Mononuclear cell (primary cell): ENCODE measurements around the gene WDR7. TPM values are rescaled to one million over a fixed set of nuclear protein-coding genes. Genes with fewer than 3 reads are reported as not detected.

ENCODE experiments used
- H3K27me3 ChIP-seq: 2 replicates; pipeline ENCODE4 v1.6.0; 2011; ENCODE audit warnings: low read length, control low read depth; ENCODE audit not compliant: insufficient read depth
- H3K4me1 ChIP-seq: 2 replicates; pipeline ENCODE4 v1.5.1; 2011; ENCODE audit warnings: mild to moderate bottlenecking, low read length, control low read depth; ENCODE audit not compliant: insufficient read depth
- H3K4me3 ChIP-seq: 2 replicates; pipeline ENCODE4 v1.5.1; 2011; ENCODE audit warnings: mild to moderate bottlenecking, low read length, moderate library complexity
- H3K9me3 ChIP-seq: 2 replicates; pipeline ENCODE4 v1.5.1; 2011; ENCODE audit warnings: low read depth, mild to moderate bottlenecking, control low read depth, low read length
- total RNA-seq: library from RNA; depleted of rRNA; stranded (reverse); fragments of >200 nt; gene quantifications from one replicate; pipeline ENCODE4 v1.2.3, GENCODE V29; 2012

WDR7 gene
- total RNA-seq, 1 donor = 52.7 TPM

DNA sequence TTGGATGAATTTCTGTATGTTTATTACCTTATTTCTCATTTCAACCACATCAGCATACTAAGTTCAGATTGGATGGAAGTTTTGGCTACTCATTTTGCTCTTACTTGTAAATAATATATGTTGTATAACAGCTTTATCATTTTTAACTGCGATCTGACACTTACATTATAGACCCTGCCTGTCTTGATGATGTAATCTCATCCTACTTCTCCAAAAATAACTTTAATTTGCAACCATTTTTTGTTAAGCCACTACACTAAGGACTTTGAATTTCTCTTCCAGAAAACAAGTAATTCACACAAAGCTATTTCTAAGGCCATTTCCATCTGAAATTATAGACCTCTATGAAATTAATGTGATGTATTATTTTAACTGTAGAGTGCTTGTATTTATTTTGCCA, 240.7 kb downstream of the WDR7 start:
- no peaks in the 10 kb centered on the region for H3K4me1 ChIP-seq
- no peaks in the 10 kb centered on the region for H3K27me3 ChIP-seq
- H3K4me3 ChIP-seq = no peak overlapping the region
- no peaks in the 10 kb centered on the region for H3K9me3 ChIP-seq

DNA sequence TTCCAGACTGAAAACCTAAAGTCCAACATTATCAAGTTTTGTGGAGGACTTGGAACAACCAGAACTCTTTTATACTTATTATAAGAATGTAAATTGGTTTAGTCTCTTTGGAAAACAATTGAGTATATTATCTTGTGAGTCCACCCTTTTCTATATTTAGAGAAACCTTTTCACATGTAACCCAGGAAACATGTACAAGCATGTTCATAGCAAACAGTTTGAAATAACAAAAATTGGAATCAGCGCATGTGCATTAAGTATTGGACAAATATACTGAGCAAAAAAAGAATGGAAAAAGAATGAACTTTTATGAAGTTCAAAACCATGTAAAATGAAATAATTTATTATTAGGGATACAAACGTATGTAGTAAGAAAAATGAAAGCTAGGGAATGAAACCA, 246.0 kb downstream of the WDR7 start:
- H3K4me3 ChIP-seq = no peak overlapping the region
- no peaks in the 10 kb centered on the region for H3K27me3 ChIP-seq
- H3K4me1 ChIP-seq = no peaks in the 10 kb centered on the region
- no peaks in the 10 kb centered on the region for H3K9me3 ChIP-seq

DNA sequence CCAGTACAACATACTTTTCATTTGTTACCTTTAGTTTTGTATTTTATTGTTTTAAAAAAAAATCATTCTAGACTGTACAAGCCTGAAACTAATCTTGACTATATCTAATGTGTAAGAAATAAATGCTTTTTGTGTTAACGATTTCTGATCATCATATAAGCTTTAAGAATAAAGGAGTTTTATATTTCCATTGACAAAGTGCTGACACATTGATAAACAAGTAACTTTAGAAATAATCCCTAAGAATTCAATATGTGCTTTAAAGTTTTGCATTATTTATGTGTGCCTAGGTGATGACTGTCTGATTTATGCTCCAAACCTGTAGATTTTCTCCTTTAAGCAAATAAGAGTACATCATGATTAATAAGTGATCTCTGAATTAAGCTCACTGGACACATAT, 248.5 kb downstream of the WDR7 start:
- H3K27me3 ChIP-seq = no peaks in the 10 kb centered on the region
- no peak overlapping the region for H3K4me3 ChIP-seq
- H3K9me3 ChIP-seq = no peaks in the 10 kb centered on the region
- H3K4me1 ChIP-seq = no peaks in the 10 kb centered on the region

DNA sequence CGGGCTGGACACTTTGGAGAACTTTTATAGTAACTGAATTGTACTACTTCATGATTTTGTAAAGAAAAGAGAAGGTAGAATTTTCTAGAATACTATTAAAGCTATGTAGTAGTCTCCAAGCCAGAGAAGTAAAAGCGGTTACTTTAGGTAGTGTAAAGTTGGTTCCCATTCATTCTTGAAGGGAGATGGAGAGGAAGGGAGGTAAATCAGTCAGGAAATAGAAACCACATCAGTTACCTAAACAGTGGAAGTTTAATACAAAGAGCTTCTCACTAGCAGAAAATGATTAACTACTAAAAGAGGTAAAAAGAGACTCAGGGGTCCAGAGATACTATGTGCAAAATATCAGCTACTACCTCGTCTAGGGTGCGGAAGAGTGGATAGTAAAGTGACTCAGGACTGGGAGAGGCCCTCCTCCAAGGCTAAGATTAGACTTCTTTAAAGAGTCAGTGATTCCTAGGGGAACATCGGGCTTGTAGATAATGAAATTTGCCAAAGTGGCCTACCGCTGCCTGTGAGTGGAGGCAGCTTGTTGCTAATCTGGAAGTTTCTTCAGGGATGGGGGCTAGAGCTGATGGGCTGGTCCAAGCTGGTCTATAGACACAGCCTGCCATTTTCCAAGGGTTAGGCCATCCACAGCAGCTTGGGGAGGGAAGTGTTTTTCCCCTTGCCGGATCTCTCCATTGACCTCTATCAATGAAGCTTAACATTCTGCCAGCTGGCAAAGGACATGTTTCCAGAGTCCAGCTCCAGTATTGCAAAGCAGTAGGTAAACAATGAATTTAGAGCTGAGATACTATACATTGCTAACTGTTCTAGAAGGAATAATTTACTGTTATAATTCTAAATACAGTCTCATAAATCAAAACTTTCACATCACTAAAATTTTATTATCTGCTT, 249.3 kb downstream of the WDR7 start:
- Histone ChIP-seq H3K4me3 (no peak overlapping the region), H3K9me3 (no peaks in the 10 kb centered on the region), H3K27me3 (no peaks in the 10 kb centered on the region), H3K4me1 (no peaks in the 10 kb centered on the region)

DNA sequence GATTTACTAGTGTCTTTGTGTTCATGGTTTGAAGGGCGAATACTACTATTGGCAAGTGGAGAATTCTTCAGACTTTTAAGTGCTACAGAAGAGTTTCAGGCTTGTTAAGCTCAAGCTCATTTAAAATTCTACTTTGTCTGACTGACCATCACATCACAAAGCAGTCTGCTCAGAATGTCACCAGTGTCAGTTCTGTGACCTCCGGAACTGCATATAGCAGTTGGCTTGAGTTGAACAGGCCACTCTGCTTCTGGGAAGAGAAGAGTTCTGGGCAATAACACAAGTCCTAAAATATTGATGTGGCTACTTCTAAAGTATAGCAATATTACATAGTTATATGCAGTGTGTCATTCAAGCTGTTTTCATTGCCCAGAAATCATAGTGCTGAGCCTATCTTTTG, 250.8 kb downstream of the WDR7 start:
- Histone ChIP-seq H3K9me3 (no peaks in the 10 kb centered on the region), H3K27me3 (no peaks in the 10 kb centered on the region), H3K4me1 (no peaks in the 10 kb centered on the region), H3K4me3 (no peak overlapping the region)

DNA sequence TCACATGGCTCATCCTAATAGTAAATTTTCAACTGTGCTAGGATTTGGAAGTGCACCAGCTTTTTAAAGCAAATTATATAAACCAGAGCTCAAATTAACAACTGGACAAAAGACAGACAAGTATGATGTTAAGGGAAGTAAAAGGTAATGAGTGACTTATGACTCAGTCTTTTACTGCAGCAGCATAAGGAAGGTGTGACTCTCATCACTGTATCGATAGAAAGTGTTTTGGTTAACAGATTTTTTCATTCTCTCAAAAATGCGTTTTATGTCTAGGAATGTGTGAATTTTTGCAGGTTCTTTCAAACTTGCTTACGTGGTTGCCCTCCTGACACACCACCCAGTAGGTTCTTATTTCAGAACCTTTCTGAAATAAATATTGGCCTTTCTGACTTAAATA, 251.5 kb downstream of the WDR7 start:
- no peak overlapping the region for H3K4me3 ChIP-seq
- H3K4me1 ChIP-seq = no peaks in the 10 kb centered on the region
- H3K27me3 ChIP-seq = no peaks in the 10 kb centered on the region
- no peaks in the 10 kb centered on the region for H3K9me3 ChIP-seq

DNA sequence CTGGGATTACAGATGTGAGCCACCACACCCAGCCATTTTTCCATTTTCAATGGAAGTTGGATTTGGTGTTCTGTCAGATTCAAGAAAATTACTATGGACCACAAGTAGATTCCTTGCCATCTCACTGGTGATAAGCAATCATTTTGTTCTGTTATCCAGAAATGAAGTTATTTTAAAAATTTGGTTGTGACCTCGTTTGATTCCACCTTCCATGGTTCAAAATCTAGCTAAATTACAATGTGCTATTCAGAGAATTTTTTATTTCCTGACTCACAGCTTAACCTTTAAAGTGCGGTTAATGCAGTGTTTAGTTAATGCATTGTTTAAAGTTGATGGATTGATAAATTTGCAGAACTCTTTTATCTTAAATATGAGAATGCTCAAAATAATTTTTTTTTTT, 252.5 kb downstream of the WDR7 start:
- H3K9me3 ChIP-seq = no peaks in the 10 kb centered on the region
- no peaks in the 10 kb centered on the region for H3K4me1 ChIP-seq
- H3K27me3 ChIP-seq = no peaks in the 10 kb centered on the region
- no peak overlapping the region for H3K4me3 ChIP-seq

DNA sequence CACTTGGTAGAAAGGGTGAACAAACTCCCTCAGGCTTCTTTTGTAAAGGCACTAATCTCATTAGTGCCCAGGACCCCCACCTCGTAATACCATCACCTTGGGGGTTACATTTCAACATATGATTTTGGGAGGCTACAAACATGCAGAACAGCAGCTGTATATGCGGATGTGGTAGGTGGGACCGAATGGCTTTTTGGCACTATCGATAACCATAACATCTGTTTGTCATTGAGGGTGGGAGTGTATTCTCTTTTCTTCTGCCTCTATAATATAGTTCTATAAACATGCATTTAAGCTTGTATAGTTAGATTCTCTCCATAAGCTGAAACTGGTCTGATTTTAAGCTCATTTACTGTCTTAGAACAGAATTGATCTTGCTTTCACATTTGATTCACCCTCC, 256.6 kb downstream of the WDR7 start:
- Histone ChIP-seq H3K9me3 (no peaks in the 10 kb centered on the region), H3K27me3 (no peaks in the 10 kb centered on the region), H3K4me1 (no peaks in the 10 kb centered on the region), H3K4me3 (no peak overlapping the region)

DNA sequence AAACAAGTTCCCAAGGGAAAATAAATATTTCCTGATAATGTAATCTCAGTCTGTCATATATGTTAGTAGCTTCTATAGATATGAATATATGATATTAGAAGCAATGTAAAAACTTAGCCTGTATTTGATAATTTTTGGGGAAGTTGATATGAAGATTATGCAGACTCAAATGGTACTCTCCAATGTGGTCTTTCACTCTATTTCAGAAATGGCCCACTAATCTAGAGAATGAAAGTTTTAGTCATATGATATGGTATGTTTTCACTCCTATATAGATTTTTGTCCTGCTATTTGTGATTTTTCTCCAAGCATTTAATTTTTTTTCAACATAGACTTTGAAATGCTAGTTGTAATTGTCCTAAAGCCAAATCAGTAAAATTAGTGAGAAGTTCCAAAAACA, 259.1 kb downstream of the WDR7 start:
- no peak overlapping the region for H3K4me3 ChIP-seq
- no peaks in the 10 kb centered on the region for H3K9me3 ChIP-seq
- H3K27me3 ChIP-seq = no peaks in the 10 kb centered on the region
- H3K4me1 ChIP-seq = no peaks in the 10 kb centered on the region

DNA sequence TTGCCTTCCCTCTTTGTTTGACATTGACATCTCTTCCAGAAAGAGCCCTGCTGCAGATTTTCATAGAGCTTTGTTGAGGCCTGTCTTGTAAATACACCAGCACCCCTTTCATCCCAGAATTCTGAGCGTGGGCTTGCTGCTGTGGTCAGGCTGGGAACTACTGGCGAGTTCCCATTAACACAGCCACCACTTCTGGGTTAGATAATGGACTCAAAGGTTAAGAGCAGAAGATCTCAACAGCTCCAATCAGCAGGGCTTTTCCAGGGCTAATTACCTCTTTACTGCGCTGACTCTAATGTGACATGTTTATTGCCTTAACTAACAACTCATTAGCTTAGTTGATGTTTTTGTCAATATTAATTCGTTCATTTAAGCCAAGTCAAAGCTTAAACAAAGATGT, 259.8 kb downstream of the WDR7 start:
- Histone ChIP-seq H3K4me1 (no peaks in the 10 kb centered on the region), H3K9me3 (no peaks in the 10 kb centered on the region), H3K27me3 (no peaks in the 10 kb centered on the region), H3K4me3 (no peak overlapping the region)

DNA sequence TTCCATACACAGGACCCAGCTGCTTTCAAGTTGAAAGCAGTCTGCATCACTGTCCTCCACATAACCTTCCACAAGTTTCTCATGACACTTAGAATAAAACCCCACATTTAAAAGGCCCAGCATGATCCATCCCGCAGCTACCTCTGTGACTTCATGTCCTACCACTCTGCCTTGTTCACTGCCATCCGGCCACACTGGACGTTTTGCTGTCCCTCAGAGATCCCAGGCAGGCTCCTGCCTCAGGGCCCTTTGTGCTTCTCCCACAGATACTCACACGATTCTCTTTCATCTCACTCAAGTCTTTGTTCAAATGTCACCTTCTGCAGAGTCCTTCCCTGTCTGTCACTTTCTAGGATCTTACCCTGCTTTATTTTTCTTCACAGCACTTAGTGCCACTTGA, 262.8 kb downstream of the WDR7 start:
- no peaks in the 10 kb centered on the region for H3K27me3 ChIP-seq
- no peak overlapping the region for H3K4me3 ChIP-seq
- no peaks in the 10 kb centered on the region for H3K4me1 ChIP-seq
- no peaks in the 10 kb centered on the region for H3K9me3 ChIP-seq

DNA sequence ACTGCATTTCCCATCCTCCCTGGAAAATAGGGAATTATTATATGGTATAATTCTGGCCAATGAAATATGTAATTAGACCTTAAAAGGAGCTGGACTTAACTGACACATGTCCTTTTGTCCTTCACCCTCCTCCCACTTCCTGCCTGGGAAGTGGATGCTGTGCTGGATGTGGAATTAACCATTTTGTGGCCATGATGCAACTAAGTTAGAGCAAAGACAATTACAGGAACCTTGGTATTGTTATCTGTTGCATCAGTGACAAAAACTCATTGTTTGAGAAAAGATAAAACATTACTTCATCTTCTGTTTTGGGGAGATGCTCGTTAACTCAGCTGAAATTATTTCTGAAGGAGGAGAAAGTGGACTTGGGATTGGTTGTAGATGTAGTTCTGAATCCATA, 268.0 kb downstream of the WDR7 start:
- Histone ChIP-seq H3K4me3 (no peak overlapping the region), H3K27me3 (no peaks in the 10 kb centered on the region), H3K4me1 (no peaks in the 10 kb centered on the region), H3K9me3 (no peaks in the 10 kb centered on the region)

DNA sequence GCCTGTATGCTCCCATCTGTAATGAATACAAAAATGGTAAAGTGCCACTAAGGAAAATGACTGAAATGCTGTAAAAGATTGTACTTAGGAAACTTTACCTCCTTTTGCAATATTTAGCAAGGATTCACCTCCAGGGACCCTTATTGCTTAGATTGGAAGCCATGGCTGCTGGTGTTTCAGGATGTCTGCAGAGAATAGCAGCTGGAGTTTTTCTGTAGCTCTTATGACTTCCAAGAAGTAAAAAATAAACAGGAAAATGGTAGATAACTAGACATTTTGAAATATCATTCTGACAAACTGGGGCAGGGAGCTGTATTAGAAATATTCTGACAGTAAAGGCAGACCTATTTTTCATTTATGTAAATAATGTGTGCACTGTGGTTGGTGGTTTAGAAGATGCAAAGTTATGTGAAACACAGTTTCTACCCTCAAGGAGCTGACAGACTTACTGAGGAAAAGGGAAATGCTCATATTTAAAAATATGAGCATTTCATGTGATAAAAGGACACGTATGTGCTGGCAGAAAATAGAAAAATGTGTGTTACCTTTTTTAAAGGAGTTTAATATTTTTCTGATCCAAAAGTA, 270.8 kb downstream of the WDR7 start:
- no peaks in the 10 kb centered on the region for H3K9me3 ChIP-seq
- H3K4me3 ChIP-seq = no peak overlapping the region
- H3K4me1 ChIP-seq = no peaks in the 10 kb centered on the region
- no peaks in the 10 kb centered on the region for H3K27me3 ChIP-seq

DNA sequence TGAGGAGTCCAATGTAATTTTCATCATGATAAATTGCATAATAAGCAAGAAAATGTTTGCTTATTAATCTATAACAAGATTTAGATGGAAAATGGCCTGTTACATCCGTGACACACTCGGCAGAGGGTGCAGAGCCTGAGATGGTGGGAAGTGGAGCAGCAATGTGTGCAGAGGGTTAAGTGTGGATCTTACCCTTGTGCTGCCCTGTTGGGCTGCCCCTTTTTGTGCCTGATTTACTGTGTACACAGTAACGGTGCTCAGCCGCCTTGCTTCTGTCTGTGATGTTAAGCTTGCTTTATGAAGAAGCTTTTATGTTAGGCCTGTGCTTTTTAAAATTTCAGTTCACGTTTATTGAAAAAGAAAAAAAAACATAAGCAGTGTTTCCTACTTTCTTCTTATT, 275.6 kb downstream of the WDR7 start:
- Histone ChIP-seq H3K9me3 (no peaks in the 10 kb centered on the region), H3K27me3 (no peaks in the 10 kb centered on the region), H3K4me3 (no peak overlapping the region), H3K4me1 (no peaks in the 10 kb centered on the region)

DNA sequence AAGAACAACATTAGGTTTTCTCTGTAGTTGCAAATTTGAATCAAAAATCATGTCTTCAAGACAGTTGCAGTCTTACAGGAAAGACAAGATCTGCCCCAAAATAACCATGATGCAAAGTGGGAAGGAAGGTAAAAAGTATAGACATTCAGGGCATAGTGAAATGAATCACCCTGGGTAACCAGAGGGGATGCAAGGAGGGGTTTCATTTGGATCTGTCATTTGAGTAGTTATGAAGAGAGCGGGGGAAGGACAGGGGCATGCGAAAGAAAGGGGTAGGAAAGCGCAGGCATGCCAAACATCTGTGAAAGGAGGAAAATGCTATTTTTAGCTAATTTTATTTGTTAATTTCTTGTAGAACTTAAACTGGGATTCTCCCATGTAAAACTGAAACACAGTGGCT, 276.6 kb downstream of the WDR7 start:
- no peaks in the 10 kb centered on the region for H3K4me1 ChIP-seq
- no peaks in the 10 kb centered on the region for H3K9me3 ChIP-seq
- H3K4me3 ChIP-seq = no peak overlapping the region
- no peaks in the 10 kb centered on the region for H3K27me3 ChIP-seq

DNA sequence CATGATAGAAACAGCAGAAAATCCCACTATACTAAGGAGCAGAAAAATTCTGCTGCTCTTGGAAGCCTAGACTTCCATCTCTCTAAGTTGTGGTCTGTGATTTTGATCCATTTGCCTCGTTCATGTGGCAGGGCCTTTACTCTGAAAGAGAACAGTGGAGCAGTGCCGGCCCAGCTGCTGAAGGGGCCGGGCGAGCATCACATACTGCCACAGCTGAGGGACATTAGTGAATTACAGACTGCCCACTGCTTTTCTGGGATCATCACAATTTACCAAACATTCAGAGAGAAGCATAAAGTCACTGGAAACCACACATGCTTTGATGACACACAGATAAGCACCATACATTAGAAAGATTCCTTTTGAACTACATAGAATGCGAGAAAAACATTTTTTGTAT, 278.7 kb downstream of the WDR7 start:
- no peak overlapping the region for H3K4me3 ChIP-seq
- no peaks in the 10 kb centered on the region for H3K27me3 ChIP-seq
- no peaks in the 10 kb centered on the region for H3K4me1 ChIP-seq
- no peaks in the 10 kb centered on the region for H3K9me3 ChIP-seq
